Neuron (in vitro differentiated cells): ENCODE results near the gene GNPAT.

ENCODE experiments used
- H2AFZ ChIP-seq: one replicate; pipeline ENCODE4 v1.6.1; 2013; ENCODE audit warnings: low read depth, mild to moderate bottlenecking, inconsistent platforms, low read length, moderate library complexity
- H3K27me3 ChIP-seq: one replicate; pipeline ENCODE4 v1.6.1; 2013; ENCODE audit warnings: low read length; ENCODE audit not compliant: insufficient read depth
- H3K36me3 ChIP-seq: one replicate; pipeline ENCODE4 v1.6.1; 2013; ENCODE audit warnings: low read length; ENCODE audit not compliant: insufficient read depth
- H3K4me1 ChIP-seq: one replicate; pipeline ENCODE4 v1.6.1; 2013; ENCODE audit warnings: low read length; ENCODE audit not compliant: insufficient read depth
- H3K4me3 ChIP-seq: 2 replicates; pipeline ENCODE4 v1.5.1; 2013; ENCODE audit warnings: mild to moderate bottlenecking, low read length, moderate library complexity
- H3K9me3 ChIP-seq: one replicate; pipeline ENCODE4 v1.6.1; 2013; ENCODE audit warnings: low read length

Gene GNPAT

DNA sequence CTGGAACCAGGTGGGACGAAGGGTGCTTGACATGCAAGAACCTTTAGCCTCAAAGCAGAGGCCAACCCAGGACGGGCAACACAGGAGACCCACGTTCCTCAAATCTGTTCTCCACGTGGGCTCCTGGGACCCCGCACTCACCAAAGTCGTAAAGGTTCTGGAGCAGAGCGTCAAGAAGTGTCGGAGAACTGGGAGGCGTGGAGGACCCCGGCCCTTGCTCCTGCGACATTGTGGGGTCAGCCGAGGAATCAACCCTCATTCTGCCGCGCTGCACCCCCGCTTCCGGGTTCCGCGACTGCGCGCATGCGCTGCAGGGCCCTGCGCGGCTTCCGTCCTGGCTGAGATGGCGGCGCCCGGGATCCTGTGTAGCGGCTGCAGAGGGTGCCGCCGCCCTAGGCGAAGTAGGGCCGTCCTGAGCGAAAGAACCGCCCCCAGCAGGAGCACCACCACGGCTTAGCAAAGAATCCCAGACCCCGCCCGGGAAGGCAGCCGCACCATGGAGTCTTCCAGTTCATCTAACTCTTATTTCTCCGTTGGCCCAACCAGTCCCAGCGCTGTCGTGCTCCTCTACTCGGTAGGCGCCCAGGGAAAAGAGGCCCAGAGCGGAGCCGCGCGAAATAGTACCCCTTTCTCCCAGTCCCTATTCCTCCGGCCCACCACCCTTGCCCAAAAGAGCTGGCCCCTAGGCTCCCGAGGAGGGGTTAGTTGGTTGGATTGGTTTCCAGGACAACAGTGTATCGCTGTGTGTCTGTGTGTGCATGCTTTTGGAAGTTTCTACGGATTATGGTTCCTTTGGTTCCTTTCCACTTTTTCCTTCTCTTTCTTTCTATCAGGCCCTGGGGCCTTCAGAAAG is at the start of gene GNPAT:
Gene GNPAT, plus strand, starts transcription at position 330 of the 853 bp plus-strand sequence. Its CDS starts 167 bp downstream, at position 497.
- peaks cover 20% of the 10 kb centered on the region for H3K4me1 ChIP-seq
- peak within 1 kb of the TSS; percentile 94 for H3K4me3 ChIP-seq
- no peaks in the 10 kb centered on the region for H3K27me3 ChIP-seq
- H2AFZ ChIP-seq, result peak within 1 kb of the TSS; percentile 82
- no peaks in the 10 kb centered on the region for H3K9me3 ChIP-seq
- H3K36me3 ChIP-seq, result peaks cover 29% of the 10 kb centered on the region

DNA sequence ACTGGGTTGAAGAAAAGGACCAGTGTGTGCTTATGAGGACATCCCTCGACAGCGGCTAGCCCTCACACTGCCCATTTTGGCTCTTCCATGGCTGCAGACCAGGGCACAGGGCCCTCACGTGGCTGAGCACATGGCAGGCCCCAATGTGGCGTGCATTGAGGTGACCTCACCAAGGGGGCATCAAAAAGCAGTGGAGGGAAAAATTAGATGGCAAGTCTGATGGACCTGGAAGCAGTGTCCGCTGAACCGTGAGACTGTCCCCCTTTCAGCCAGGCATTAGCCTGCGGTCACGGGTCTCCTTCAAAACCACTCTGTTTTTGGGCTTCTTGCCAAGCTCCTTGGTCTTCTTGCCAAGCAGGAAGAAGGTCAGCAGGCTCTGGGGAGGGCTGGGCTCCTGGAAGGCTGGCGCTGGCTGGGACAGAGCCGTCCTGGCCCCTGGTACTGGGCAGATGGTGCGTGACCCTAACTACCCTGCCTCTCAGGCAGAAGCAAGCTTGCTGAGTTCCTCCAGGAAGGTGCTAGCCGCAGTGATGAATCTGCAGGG is 48.3 kb upstream of the GNPAT start:
- peaks cover 7% of the 10 kb centered on the region for H3K9me3 ChIP-seq
- H3K4me1 ChIP-seq, result peaks cover 8% of the 10 kb centered on the region
- H2AFZ ChIP-seq, result no peak overlapping the region
- no peaks in the 10 kb centered on the region for H3K36me3 ChIP-seq
- H3K4me3 ChIP-seq, result no peak overlapping the region
- H3K27me3 ChIP-seq, result no peaks in the 10 kb centered on the region

DNA sequence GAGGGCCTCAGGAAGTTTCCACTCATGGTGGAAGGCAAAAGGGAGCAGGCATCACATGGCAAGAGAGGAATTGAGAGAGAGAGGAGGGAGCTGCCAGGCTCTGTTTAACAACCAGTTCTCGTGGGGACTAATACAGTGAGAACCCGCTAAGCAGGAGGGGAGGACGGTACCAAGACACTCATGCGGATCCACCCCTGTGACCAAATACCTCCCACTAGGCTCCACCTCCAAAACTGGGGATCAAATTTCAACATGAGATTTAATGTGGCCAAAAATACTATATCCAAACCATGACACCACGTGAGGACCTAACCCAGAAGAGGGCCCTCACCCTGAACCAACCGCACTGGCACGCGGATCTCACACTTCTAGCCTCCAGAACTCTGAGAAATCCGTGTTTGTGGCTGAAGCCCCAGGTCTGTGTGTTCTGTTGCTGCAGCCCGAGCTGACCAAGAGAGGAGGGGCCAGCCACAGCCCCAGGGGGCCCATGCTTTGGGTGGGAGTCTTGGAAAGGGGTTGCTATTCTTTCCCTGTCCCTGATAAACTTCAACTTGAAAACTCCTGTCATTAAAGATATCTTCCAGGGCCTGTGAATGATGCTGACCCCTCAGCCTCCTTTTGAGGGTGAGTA is 47.2 kb upstream of the GNPAT start:
- Histone ChIP-seq H3K9me3 (peaks cover 4% of the 10 kb centered on the region), H3K4me1 (no peaks in the 10 kb centered on the region), H2AFZ (no peak overlapping the region), H3K27me3 (no peaks in the 10 kb centered on the region), H3K36me3 (no peaks in the 10 kb centered on the region), H3K4me3 (no peak overlapping the region)

DNA sequence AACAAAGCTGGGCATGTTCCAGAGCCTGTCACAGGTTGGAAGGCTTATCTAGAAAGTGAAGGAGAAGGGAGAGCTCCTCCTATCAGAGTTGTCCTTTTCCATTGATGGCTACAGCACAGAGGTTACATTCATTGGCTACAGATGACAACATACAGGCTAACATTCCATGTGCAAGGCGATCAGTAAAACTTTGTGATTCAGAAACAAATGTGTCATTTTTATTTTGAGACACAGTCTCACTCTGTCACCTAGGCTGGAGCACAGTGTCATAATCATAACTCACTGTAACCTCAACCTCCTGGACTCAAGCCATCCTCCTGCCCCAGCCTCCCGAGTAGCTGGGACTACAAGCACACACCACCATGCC is 46.6 kb upstream of the GNPAT start:
- Histone ChIP-seq H3K9me3 (peaks cover 3% of the 10 kb centered on the region), H3K4me1 (no peaks in the 10 kb centered on the region), H3K27me3 (no peaks in the 10 kb centered on the region), H2AFZ (no peak overlapping the region), H3K4me3 (no peak overlapping the region), H3K36me3 (no peaks in the 10 kb centered on the region)

DNA sequence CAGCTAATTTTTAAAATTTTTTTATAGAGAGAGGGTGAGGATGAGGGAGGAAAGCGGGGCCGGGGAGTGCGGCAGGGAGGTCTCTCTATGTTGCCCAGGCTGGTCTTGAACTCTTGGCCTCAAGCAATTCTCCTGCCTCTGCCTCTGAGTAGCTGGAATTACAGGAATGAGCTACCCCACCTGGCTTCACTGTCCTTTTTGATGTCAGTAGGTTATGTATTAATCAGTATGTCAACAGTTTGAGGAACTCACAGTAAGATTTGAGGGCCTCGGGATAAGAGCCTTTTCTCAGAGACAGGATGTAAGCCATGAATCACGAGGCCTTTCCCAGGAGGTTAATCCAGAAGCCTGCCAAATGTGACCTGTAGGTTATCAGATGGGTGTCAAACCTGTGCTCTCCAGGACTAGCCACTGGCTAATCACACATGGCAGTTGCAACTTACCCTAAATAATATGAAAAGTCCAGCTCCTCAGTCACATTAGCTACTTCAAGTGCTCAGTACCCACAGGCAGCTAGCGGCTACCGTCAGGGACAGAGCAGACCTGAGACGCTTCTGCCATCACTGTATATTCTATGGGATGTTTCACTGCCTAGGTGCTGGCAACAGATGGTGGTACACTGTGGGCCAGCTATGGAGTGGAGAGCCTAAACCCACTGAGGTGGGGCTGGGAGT is 46.0 kb upstream of the GNPAT start:
- Histone ChIP-seq H3K4me1 (no peaks in the 10 kb centered on the region), H3K27me3 (no peaks in the 10 kb centered on the region), H3K4me3 (no peak overlapping the region), H3K9me3 (peaks cover 2% of the 10 kb centered on the region), H3K36me3 (no peaks in the 10 kb centered on the region), H2AFZ (no peak overlapping the region)

DNA sequence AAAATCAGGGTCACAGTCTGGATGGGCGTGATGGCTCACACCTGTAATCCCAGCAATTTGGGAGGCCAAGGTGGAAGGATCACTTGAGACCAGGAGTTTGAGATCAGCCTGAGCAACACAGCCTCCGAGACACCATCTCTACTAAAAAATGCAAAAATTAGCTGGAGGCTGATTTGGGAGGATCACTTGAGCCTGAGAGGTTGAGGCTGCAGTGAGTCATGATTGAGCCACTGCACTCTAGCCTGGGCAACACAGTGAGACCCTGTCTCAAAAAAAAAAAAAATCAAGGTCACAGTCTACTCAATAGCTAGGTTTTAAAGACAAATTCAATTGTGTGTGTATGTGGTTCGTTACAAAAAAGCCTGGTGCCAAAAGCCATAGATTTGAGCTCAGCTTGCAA is 44.7 kb upstream of the GNPAT start:
- Histone ChIP-seq H3K27me3 (no peaks in the 10 kb centered on the region), H3K36me3 (no peaks in the 10 kb centered on the region), H3K4me3 (no peak overlapping the region)

DNA sequence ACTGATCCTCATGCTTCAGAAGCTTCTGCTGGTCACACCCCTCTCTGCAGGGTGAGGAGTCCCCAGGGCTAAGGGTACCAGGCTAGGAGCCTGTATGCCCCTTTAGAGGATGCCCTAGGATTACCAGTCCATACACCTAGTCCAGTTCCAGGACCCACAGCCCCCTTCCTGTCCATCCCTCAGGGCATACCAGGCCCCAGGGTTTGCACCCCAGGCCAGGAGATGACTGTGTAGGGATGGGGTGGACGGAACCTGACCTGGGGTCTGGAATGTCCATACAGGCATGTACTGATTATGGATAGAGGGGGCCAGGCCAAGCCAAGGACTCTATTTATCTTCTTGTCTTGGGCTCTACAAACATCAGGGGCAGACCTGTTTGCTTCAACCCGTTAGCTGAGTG is 44.3 kb upstream of the GNPAT start:
- Histone ChIP-seq H2AFZ (no peak overlapping the region), H3K9me3 (peaks cover 2% of the 10 kb centered on the region), H3K4me3 (no peak overlapping the region), H3K4me1 (no peaks in the 10 kb centered on the region), H3K36me3 (no peaks in the 10 kb centered on the region), H3K27me3 (no peaks in the 10 kb centered on the region)

More for the DNA sequence above, 44.7 kb upstream of the GNPAT start:
- Histone ChIP-seq H3K4me1 (no peaks in the 10 kb centered on the region), H2AFZ (no peak overlapping the region), H3K9me3 (peaks cover 2% of the 10 kb centered on the region)

DNA sequence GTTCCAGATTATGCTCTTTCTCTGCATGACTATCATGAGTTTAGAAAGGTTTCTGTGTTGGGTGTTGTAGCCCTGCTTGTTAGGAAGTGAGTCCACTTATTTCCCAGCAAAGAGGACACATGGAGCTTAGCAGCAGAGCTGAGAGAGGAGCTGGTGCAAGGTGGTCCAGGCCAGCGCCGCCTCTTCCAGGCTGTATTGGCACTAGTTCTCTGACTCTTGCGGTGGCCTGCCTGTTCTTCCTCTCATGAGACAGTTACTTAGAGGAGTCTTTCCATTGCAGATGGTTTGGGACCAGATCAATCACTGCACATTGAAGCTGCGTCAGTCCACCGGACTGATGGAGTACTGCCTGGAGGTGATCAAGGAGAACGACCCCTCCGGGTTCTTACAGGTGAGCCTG is 41.1 kb upstream of the GNPAT start:
- no peaks in the 10 kb centered on the region for H3K4me1 ChIP-seq
- no peaks in the 10 kb centered on the region for H3K36me3 ChIP-seq
- no peak overlapping the region for H3K4me3 ChIP-seq
- H3K27me3 ChIP-seq, result no peaks in the 10 kb centered on the region
- H2AFZ ChIP-seq, result no peak overlapping the region
- H3K9me3 ChIP-seq, result peaks cover 2% of the 10 kb centered on the region

DNA sequence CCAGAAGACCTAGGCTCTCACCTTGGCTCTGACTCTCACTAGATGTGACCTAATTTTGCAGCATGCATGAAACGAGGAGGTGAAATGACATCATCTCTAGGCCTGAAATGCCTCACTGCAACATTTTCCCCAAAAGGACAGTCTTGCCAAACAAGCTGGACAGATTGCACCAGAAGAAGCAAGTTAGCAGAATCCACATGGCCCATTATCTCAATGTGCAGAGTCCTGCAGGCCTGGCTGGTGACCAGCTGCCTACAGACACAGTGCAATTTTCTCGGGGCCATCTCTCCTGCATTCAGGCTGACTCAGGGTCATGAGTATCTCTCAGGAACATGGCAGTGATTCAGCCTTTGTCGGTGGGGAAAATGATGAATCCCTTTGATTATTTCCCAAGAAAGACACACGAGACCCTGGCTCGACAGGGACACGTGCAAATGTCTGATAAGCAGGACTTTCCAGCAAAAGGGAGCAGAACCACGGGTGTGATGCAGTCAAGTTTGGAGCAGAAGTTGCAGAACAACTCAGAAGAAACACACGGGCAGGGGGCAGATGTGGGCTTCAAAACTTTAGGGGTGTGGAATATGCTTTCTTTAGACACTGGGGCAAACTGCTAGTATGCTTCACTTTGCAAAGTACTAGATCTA is 40.5 kb upstream of the GNPAT start:
- Histone ChIP-seq H3K9me3 (peaks cover 2% of the 10 kb centered on the region), H3K27me3 (no peaks in the 10 kb centered on the region)

DNA sequence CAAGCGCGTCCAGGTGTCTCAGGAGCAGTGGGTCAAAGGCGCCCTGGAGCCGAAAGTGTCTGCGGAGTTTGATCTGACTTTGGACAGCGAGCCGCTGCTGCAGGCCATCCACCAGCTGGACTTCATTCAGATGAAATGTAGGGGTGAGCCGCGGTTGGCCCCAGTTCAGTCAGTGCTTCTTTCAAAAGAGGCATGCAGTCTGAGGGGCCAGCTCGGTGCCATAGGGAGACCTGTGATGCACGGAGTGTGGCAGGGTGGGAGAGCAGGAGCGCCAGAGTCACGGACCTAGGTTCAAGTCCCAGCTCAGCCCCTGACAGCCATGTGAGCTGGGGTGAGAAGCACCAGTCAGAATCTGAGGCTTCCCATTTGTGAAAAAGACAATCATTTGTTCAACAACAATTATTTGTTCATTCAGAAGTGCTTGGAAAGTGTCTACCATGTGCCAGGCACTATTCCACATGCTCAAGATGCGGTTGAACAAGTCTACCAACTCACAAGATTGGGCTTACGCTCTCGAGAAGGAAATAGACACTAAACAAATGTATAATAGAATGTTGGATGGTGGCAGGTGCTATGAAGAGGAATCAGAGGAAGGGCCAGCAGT is 39.5 kb upstream of the GNPAT start:
- Histone ChIP-seq H3K4me1 (no peaks in the 10 kb centered on the region), H2AFZ (no peak overlapping the region), H3K9me3 (peaks cover 2% of the 10 kb centered on the region), H3K27me3 (no peaks in the 10 kb centered on the region), H3K36me3 (no peaks in the 10 kb centered on the region), H3K4me3 (no peak overlapping the region)

More for the DNA sequence above, 40.5 kb upstream of the GNPAT start:
- Histone ChIP-seq H3K4me1 (no peaks in the 10 kb centered on the region), H3K4me3 (no peak overlapping the region), H3K36me3 (no peaks in the 10 kb centered on the region), H2AFZ (no peak overlapping the region)

DNA sequence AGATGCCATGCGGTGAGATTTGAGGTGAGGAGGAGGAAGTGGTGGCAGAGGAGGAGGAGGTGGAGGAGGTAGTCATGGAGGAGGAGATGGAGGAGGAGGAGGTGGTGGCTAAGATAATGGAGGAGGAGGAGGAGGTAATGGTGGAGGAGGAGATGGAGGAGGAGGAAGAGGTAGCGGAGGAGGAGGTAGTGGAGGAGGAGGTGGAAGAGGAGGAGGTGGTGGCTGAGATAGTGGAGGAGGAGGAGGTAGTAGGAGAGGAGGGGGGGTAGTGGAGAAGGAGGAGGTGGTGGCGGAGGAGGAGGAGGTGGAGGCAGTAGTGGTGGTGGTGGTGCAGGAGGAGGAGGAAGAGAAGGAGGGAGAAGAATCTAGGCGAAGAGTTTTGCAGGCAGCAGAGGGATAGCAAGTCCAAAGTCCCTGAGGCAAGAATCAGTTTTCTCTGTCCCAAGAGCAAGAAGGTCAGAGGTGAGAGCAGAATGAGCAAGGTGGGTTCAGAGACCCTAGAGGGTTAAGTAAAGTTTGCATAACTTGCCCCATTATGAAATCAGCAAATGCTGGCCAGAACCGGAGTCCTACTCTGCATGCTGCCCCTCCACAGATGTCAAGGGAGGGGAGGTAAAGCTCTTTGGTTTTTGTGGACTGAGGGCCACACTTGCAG is 38.9 kb upstream of the GNPAT start:
- H3K36me3 ChIP-seq, result no peaks in the 10 kb centered on the region
- H3K4me3 ChIP-seq, result no peak overlapping the region
- no peaks in the 10 kb centered on the region for H3K27me3 ChIP-seq

More for the DNA sequence above, 38.9 kb upstream of the GNPAT start:
- H2AFZ ChIP-seq, result no peak overlapping the region
- peaks cover 2% of the 10 kb centered on the region for H3K9me3 ChIP-seq
- no peaks in the 10 kb centered on the region for H3K4me1 ChIP-seq
